Testis (tissue), 3 donors: Measurements from ENCODE around the gene SLC25A20. TPM values are rescaled to one million over a fixed set of nuclear protein-coding genes. Genes with fewer than 3 reads are reported as not detected.

ENCODE experiments used
- DNase-seq: peaks from one replicate; pipeline ENCODE4 v3.0.0-alpha.2; 2019
- H3K27ac ChIP-seq, 2 donors: fragments of 200-600 bp; sonication (generic); one replicate each; pipeline ENCODE4 v1.5.1; 2019
- H3K27me3 ChIP-seq: fragments of 200-600 bp; sonication (generic); one replicate; pipeline ENCODE4 v1.5.1; 2019
- H3K36me3 ChIP-seq: fragments of 200-600 bp; sonication (generic); one replicate; pipeline ENCODE4 v1.5.1; 2017; ENCODE audit warnings: low read depth; ENCODE audit errors: missing control alignments
- H3K4me1 ChIP-seq: fragments of 200-600 bp; sonication (generic); one replicate; pipeline ENCODE4 v1.5.1; 2019
- H3K4me3 ChIP-seq, 2 donors: fragments of 200-600 bp; sonication (generic); one replicate each; pipeline ENCODE4 v1.5.1; 2017 to 2019
- H3K9me3 ChIP-seq: fragments of 200-600 bp; sonication (generic); one replicate; pipeline ENCODE4 v1.5.1; 2017
- POLR2A ChIP-seq: fragments of 450-650 bp; IDR thresholded peaks from one replicate; pipeline ENCODE4 v1.6.1; 2017; ENCODE audit warnings: antibody characterized with exemption, mild to moderate bottlenecking, moderate library complexity
- WGBS, 2 donors: methylation state at CpG; one replicate each; pipeline ENCODE4 v1.1.5; 2018; 5-methylcytosine and 5-hydroxymethylcytosine counted together
- intact Hi-C: fragments of 100-400 bp; cut with DNase I; formaldehyde crosslinking; loops from one replicate; pipeline ENCODE4 v1.15.1; 2023; ENCODE audit warnings: low total_unique reads
- polyA plus RNA-seq: library from polyadenylated mRNA; stranded (reverse); fragments of 350-450 nt; fragmentation: Illumina TruSeq; extraction: RNeasy Lipid Tissue Mini Kit (QIAGEN cat#74804); gene quantifications from one replicate; pipeline ENCODE4 v1.2.3, GENCODE V29; 2014; ENCODE audit warnings: low read depth, low replicate concordance; ENCODE audit not compliant: insufficient read depth
- total RNA-seq, 2 donors: library from RNA; depleted of rRNA; stranded (reverse); fragments of >200 nt; gene quantifications; one replicate each; pipeline ENCODE4 v1.2.3, GENCODE V29; 2016
- TF ChIP-seq, protein P1 (sequence below), 3 experiments: fragments of 450-650 bp in 2 of 3; fragments of 200-600 bp in 1 of 3; sonication (generic) in 1 of 3; IDR thresholded peaks; one replicate each; pipeline ENCODE4 v1.5.1; 2016 to 2019; ENCODE audit warnings: antibody characterized with exemption in 3 of 3, mild to moderate bottlenecking in 2 of 3, moderate library complexity in 1 of 3

The SLC25A20 gene
- total and polyA plus RNA-seq, 3 donors from 2014 or later, result 13.0 to 19.6 (median 15.7) TPM

DNA sequence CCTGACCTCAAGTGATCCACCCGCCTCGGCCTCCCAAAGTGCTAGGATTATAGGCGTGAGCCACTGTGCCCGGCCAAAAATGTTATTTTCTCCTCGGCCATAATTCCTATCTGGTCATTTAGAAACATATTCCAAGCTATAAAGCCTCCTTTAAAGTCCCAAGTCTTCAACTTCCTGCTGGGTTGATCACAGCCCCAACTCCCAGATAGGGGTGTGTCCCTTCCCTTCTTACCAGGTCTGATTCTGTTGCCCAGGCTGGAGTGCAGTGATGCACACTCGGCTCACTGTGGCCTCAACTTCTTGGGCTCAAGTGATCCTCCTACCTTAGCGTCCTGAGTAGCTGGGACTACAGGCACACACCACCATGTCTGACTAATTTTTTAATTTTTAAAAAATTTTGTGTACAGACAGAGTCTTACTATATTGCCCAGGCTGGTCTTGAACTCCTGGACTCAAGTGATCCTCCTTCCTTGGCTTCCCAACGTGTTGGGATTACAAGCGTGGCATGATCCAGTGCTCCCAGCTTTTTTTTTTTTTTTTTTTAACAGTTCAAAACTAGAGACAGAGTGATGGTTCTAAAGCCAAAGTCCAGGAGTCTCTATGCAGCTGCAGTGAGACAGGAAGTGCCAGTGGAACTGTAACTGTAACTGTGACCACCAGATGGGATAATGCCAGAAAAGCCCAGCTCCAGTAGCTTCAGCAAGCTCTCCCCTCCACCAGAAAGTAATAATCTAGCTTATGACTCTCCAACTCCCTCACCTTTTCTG lies 42.8 kb downstream of the SLC25A20 start:
- Histone ChIP-seq H3K27ac (no peak overlapping the region), H3K27me3 (no peaks in the 10 kb centered on the region), H3K4me3 (no peak overlapping the region), H3K9me3 (no peaks in the 10 kb centered on the region), H3K4me1 (peaks cover 5% of the 10 kb centered on the region), H3K36me3 (no peaks in the 10 kb centered on the region)
- intact Hi-C loops, result no loop called here
- no peak for TF ChIP-seq POLR2A
- TF ChIP-seq, protein P1, sequence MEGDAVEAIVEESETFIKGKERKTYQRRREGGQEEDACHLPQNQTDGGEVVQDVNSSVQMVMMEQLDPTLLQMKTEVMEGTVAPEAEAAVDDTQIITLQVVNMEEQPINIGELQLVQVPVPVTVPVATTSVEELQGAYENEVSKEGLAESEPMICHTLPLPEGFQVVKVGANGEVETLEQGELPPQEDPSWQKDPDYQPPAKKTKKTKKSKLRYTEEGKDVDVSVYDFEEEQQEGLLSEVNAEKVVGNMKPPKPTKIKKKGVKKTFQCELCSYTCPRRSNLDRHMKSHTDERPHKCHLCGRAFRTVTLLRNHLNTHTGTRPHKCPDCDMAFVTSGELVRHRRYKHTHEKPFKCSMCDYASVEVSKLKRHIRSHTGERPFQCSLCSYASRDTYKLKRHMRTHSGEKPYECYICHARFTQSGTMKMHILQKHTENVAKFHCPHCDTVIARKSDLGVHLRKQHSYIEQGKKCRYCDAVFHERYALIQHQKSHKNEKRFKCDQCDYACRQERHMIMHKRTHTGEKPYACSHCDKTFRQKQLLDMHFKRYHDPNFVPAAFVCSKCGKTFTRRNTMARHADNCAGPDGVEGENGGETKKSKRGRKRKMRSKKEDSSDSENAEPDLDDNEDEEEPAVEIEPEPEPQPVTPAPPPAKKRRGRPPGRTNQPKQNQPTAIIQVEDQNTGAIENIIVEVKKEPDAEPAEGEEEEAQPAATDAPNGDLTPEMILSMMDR (IDR thresholded peaks at IDR 0.05), result no peak
- WGBS, 2 donors, result 84 to 89% methylated on average over 8 to 9 of the region's 9 CpGs
- DNase-seq, result no peak

- H3K27ac ChIP-seq, result no peak overlapping the region
- 93 to 94% methylated on average over 5 of the region's 5 CpGs for WGBS, 2 donors
- no peaks in the 10 kb centered on the region for H3K27me3 ChIP-seq
- H3K9me3 ChIP-seq, result no peaks in the 10 kb centered on the region
- peaks cover 5% of the 10 kb centered on the region for H3K4me1 ChIP-seq
- no peak for DNase-seq
- H3K4me3 ChIP-seq, result no peak overlapping the region
- H3K36me3 ChIP-seq, result no peaks in the 10 kb centered on the region
- intact Hi-C loops, result no loop called here
- TF ChIP-seq, protein P1 (IDR thresholded peaks at IDR 0.05), result no peak
- no peak for TF ChIP-seq POLR2A
Measured at GRCh38 chr3:48852151-48852550, 46.5 kb downstream of the SLC25A20 start.

DNA sequence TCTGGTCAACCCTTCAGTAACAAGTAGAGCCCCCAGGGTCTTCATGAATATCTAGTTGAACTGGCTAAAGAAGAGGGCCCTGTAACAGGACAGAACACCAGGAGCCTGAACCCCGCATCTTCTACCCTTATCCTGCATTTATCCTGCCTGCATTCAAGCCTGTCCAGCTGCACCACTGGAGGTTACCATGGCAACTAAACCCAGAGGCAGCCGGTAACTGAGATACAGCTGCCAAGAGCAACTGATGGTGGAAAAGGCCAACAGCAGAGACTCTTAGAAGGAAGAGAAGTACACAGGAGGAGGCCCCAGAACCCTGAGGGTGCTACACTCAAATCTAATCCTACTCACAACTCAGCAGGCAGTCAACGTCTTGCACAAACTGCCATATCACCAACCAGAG lies 47.3 kb downstream of the SLC25A20 start:
- 63 to 66% methylated on average over 3 of the region's 3 CpGs for WGBS, 2 donors
- no peak overlapping the region for H3K4me3 ChIP-seq
- H3K9me3 ChIP-seq, result no peaks in the 10 kb centered on the region
- intact Hi-C loops, result no loop called here
- H3K36me3 ChIP-seq, result no peaks in the 10 kb centered on the region
- H3K27ac ChIP-seq, result no peak overlapping the region
- no peak for DNase-seq
- H3K27me3 ChIP-seq, result no peaks in the 10 kb centered on the region
- peaks cover 3% of the 10 kb centered on the region for H3K4me1 ChIP-seq
- no peak for TF ChIP-seq POLR2A
- TF ChIP-seq, protein P1 (IDR thresholded peaks at IDR 0.05), result no peak

DNA sequence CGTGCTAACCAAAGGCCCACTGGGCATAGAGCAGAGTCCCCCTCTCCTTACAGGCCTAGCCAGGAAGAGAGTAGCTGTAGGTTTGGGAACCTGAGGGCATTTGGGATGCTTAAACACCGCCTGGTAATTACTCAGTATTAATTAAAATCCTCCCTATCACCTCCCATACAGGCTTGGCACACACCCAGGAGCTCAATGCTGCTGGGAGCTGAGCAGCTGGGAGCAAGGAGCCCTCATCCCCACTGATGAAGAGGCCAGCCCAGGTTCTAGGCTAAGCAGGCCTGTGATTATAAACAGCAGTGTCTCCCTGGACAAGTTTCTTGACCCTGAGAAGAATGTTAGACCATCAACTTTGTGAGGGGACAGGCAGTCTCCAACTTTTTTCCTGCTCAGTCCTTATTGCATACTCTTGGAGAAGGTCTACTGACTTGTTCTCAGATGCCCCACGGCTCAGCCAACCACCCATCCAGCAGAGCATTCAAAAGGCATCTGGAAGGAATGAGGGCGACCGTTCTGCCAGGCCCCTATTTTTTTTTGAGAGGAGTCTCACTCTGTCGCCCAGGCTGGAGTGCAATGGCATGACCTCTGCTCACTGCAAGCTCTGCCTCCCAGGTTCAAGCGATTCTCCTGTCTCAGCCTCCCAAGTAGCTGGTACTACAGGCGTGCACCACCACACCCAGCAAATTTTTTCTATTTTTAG lies 49.7 kb downstream of the SLC25A20 start:
- no peaks in the 10 kb centered on the region for H3K36me3 ChIP-seq
- DNase-seq, result no peak
- H3K4me1 ChIP-seq, result peaks cover 4% of the 10 kb centered on the region
- 83 to 94% methylated on average over 8 of the region's 8 CpGs for WGBS, 2 donors
- no peak overlapping the region for H3K4me3 ChIP-seq
- intact Hi-C loops, result no loop called here
- peak overlapping the region in 1 of 2 donors; percentile 97 for H3K27ac ChIP-seq
- TF ChIP-seq POLR2A, result no peak
- TF ChIP-seq, protein P1 (IDR thresholded peaks at IDR 0.05), result no peak
- no peaks in the 10 kb centered on the region for H3K9me3 ChIP-seq
- no peaks in the 10 kb centered on the region for H3K27me3 ChIP-seq
